ENCODE measurements around the gene MAML2. TPM values are rescaled to one million over a fixed set of nuclear protein-coding genes. Genes with fewer than 3 reads are reported as not detected.

Gene MAML2
- total and polyA plus RNA-seq, 10 donors = 2.7 to 43.4 (median 27.2) TPM

DNA sequence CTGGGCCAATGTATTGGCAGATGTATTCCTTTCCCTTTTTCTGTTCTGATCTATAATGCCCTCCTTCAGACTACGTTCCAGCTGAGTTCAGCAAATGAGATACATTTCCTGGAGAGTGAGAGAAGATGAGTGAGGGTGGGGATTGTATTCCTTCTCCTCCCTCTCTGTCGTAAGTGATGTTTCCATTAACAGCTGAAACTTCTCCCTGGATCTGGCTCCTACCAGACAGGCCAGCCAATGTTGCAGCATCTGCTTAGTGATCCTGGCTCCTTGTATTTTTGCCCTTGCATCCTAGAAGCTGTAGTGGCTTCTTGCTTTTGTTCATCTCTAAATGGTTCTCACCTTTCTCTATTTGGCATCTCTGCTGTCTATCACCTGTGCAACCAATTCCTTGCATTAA lies 370.9 kb downstream of the MAML2 start:
- intact Hi-C loops (cut with DNase I; ENCODE audit: low total_unique reads) = no loop called here
- 75 to 94% (median 84%) methylated on average over 2 of the region's 2 CpGs for WGBS, 5 donors
- no peak overlapping the region for H3K27ac ChIP-seq
- H3K36me3 ChIP-seq = peaks cover 0 to 6% (median 0%) of the 10 kb centered on the region in 6 donors
- no peak for DNase-seq
- H3K4me1 ChIP-seq = no peaks in the 10 kb centered on the region
- H3K27me3 ChIP-seq (replicated peaks in 1 of 7) = no peaks in the 10 kb centered on the region
- TF ChIP-seq POLR2AphosphoS5 (IDR thresholded peaks at IDR 0.05) = no peak
- TF ChIP-seq, protein P1, sequence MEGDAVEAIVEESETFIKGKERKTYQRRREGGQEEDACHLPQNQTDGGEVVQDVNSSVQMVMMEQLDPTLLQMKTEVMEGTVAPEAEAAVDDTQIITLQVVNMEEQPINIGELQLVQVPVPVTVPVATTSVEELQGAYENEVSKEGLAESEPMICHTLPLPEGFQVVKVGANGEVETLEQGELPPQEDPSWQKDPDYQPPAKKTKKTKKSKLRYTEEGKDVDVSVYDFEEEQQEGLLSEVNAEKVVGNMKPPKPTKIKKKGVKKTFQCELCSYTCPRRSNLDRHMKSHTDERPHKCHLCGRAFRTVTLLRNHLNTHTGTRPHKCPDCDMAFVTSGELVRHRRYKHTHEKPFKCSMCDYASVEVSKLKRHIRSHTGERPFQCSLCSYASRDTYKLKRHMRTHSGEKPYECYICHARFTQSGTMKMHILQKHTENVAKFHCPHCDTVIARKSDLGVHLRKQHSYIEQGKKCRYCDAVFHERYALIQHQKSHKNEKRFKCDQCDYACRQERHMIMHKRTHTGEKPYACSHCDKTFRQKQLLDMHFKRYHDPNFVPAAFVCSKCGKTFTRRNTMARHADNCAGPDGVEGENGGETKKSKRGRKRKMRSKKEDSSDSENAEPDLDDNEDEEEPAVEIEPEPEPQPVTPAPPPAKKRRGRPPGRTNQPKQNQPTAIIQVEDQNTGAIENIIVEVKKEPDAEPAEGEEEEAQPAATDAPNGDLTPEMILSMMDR (IDR thresholded peaks at IDR 0.05 in 8 of 11, conservative IDR thresholded peaks at IDR 0.05 in 3 of 11) = no peak
- TF ChIP-seq POLR2A (IDR thresholded peaks at IDR 0.05) = no peak
- H3K4me3 ChIP-seq = no peak overlapping the region
- peaks cover 0 to 8% (median 0%) of the 10 kb centered on the region in 8 donors for H3K9me3 ChIP-seq

DNA sequence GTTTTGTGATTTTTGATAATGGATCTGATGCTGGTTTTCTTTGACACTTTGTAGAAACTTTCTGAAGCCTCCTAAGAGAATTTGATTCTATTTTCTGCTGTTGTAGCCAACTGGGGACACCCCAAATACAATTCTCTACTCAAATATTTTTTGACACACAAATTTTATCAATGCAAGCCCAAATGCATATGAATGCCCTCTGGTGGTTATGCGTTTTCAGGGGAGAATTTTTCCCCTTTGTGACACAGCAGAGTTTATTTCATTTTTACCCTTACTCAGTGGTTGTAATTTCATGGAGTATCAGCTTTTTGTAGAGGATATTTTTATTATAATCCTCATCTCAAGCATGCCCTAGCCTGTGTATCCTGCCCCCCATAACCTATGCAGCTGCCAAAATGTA lies 374.4 kb downstream of the MAML2 start:
- TF ChIP-seq, protein P1 (IDR thresholded peaks at IDR 0.05 in 8 of 11, conservative IDR thresholded peaks at IDR 0.05 in 3 of 11) = no peak
- no peak for TF ChIP-seq POLR2AphosphoS5 (IDR thresholded peaks at IDR 0.05)
- no peak for TF ChIP-seq POLR2A (IDR thresholded peaks at IDR 0.05)
- Histone ChIP-seq H3K9me3 (peaks cover 0 to 8% (median 0%) of the 10 kb centered on the region in 8 donors), H3K4me3 (no peak overlapping the region), H3K27ac (no peak overlapping the region), H3K4me1 (no peaks in the 10 kb centered on the region), H3K36me3 (no peaks in the 10 kb centered on the region), H3K27me3 (replicated peaks in 1 of 7) (no peaks in the 10 kb centered on the region)
- WGBS, 5 donors = 72 to 97% (median 83%) methylated on average over 1 of the region's 1 CpG
- intact Hi-C loops (cut with DNase I; ENCODE audit: low total_unique reads) = no loop called here
- no peak for DNase-seq

- DNase-seq = no peak
- Histone ChIP-seq H3K36me3 (no peaks in the 10 kb centered on the region), H3K27me3 (replicated peaks in 1 of 7) (no peaks in the 10 kb centered on the region), H3K27ac (no peak overlapping the region), H3K4me3 (no peak overlapping the region), H3K9me3 (peaks cover 0 to 8% (median 0%) of the 10 kb centered on the region in 8 donors), H3K4me1 (no peaks in the 10 kb centered on the region)
- intact Hi-C loops (cut with DNase I; ENCODE audit: low total_unique reads) = no loop called here
- 86 to 97% (median 90%) methylated on average over 1 of the region's 1 CpG for WGBS, 5 donors
- TF ChIP-seq, protein P1 (IDR thresholded peaks at IDR 0.05 in 8 of 11, conservative IDR thresholded peaks at IDR 0.05 in 3 of 11) = no peak
- no peak for TF ChIP-seq POLR2AphosphoS5 (IDR thresholded peaks at IDR 0.05)
- no peak for TF ChIP-seq POLR2A (IDR thresholded peaks at IDR 0.05)
These were observed 378.7 kb downstream of the MAML2 start for GRCh38 chr11:95964281-95964680.

DNA sequence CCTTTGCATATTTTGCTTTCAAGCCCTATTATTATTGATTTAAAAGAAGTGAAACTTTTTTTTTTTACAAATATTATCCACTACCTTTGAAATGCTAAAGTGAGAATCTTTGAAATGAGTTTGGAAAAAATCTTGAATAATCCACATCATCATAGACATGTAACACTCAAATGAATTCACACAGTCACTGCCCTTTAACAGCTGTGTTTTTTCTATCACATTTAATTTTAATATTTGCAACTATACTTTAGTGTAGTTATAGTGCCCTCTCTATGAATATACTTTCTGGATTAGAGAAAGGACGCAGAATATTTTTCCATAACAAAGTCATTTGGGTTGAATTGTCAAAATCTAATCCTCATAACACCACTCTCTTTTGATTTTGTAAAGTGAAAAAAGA lies 381.2 kb downstream of the MAML2 start:
- DNase-seq = no peak
- no peaks in the 10 kb centered on the region for H3K27me3 ChIP-seq (replicated peaks in 1 of 7)
- H3K9me3 ChIP-seq = no peaks in the 10 kb centered on the region
- no peaks in the 10 kb centered on the region for H3K4me1 ChIP-seq
- no peaks in the 10 kb centered on the region for H3K36me3 ChIP-seq
- intact Hi-C loops (cut with DNase I; ENCODE audit: low total_unique reads) = no loop called here
- 91 to 97% (median 93%) methylated on average over 1 of the region's 1 CpG for WGBS, 5 donors
- H3K27ac ChIP-seq = no peak overlapping the region
- H3K4me3 ChIP-seq = no peak overlapping the region
- TF ChIP-seq POLR2AphosphoS5 (IDR thresholded peaks at IDR 0.05) (no peak), POLR2A (IDR thresholded peaks at IDR 0.05) (no peak)
- TF ChIP-seq, protein P1 (IDR thresholded peaks at IDR 0.05 in 8 of 11, conservative IDR thresholded peaks at IDR 0.05 in 3 of 11) = no peak

Measured in spleen (tissue), 11 donors.